Cardiac muscle cell (in vitro differentiated cells and primary cell): ENCODE results near the gene RNU6-8. TPM values are rescaled to one million over a fixed set of nuclear protein-coding genes. Genes with fewer than 3 reads are reported as not detected.
A peak's percentile ranks its signal among the peaks of the same experiment; 100 is the strongest.

Experiments used
- DNase-seq, 2 donors: peaks; one replicate each; pipeline versions ENCODE4 v3.0.0 to v3.0.0-alpha.2; 2010 to 2017; ENCODE audit warnings: low read depth in 1 of 2, low spot score in 1 of 2
- H3K27ac ChIP-seq: fragments of 200-600 bp; sonication (generic); 2 replicates; pipeline ENCODE4 v1.5.1; 2016
- H3K27me3 ChIP-seq: fragments of 200-600 bp; sonication (generic); 2 replicates; pipeline ENCODE4 v1.6.0; 2016; ENCODE audit warnings: control low read depth
- H3K36me3 ChIP-seq: fragments of 200-600 bp; sonication (generic); 2 replicates; pipeline ENCODE4 v1.5.1; 2016; ENCODE audit warnings: control low read depth
- H3K4me1 ChIP-seq: fragments of 200-600 bp; sonication (generic); 2 replicates; pipeline ENCODE4 v1.8.1; 2017; ENCODE audit warnings: low read depth, mild to moderate bottlenecking, mixed run types
- H3K4me3 ChIP-seq: fragments of 200-600 bp; sonication (generic); 2 replicates; pipeline ENCODE4 v1.5.1; 2016; ENCODE audit warnings: mild to moderate bottlenecking
- H3K9me3 ChIP-seq: fragments of 200-600 bp; sonication (generic); 2 replicates; pipeline ENCODE4 v1.5.1; 2017; ENCODE audit warnings: low read depth, mild to moderate bottlenecking, control low read depth
- polyA plus RNA-seq: library from polyadenylated mRNA; unstranded; fragments of >200 nt; fragmentation: Nextera tagmentation; extraction: Ambion mirVana; gene quantifications from 2 replicates; pipeline ENCODE4 v1.2.1, GENCODE V29; 2016
- total RNA-seq: library from RNA; depleted of rRNA; stranded (reverse); fragments of >200 nt; gene quantifications from 2 replicates; pipeline ENCODE4 v1.2.3, GENCODE V29; 2016
- TF ChIP-seq, protein P1 (sequence below): IDR thresholded peaks from 2 replicates; pipeline ENCODE4 v1.5.1; 2012; ENCODE audit warnings: low read depth, mild to moderate bottlenecking, low read length

The RNU6-8 gene
- total and polyA plus RNA-seq, 2 experiments from 2014 or later, result not detected

DNA sequence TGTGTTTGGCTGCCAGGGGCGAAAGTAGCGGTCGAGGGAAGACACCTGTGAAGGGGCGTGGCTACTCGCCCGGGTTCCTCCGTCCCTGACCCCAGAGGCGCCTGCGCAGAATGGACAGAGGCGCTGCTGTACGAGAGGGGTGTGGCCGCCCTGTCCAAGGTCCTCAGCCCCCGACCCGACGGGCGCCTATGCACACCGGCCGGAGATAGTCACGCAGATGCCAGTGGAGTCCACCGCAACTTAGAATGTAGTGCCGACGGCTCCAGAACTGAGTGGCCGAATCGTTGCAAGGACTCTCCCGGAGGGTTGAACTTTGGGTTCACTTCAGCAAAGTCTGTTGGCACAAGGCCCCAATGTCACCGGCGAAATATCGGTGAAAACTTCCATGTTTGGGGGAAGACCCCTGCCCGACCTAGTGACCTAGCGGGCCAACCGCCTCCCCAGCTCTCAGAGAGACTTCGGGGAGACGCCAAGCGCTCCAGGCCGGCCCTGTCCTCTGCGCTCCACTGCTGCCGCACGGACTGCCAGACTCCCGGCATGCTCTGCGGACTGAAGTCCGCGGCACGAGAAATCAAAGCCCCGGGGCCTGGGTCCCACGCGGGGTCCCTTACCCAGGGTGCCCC, 1.8 kb downstream of the RNU6-8 start:
- Histone ChIP-seq H3K27me3 (no peaks in the 10 kb centered on the region), H3K4me3 (peak overlapping the region; percentile 58), H3K27ac (peak overlapping the region; percentile 97), H3K36me3 (no peaks in the 10 kb centered on the region), H3K9me3 (no peaks in the 10 kb centered on the region), H3K4me1 (no peaks in the 10 kb centered on the region)
- TF ChIP-seq, protein P1, sequence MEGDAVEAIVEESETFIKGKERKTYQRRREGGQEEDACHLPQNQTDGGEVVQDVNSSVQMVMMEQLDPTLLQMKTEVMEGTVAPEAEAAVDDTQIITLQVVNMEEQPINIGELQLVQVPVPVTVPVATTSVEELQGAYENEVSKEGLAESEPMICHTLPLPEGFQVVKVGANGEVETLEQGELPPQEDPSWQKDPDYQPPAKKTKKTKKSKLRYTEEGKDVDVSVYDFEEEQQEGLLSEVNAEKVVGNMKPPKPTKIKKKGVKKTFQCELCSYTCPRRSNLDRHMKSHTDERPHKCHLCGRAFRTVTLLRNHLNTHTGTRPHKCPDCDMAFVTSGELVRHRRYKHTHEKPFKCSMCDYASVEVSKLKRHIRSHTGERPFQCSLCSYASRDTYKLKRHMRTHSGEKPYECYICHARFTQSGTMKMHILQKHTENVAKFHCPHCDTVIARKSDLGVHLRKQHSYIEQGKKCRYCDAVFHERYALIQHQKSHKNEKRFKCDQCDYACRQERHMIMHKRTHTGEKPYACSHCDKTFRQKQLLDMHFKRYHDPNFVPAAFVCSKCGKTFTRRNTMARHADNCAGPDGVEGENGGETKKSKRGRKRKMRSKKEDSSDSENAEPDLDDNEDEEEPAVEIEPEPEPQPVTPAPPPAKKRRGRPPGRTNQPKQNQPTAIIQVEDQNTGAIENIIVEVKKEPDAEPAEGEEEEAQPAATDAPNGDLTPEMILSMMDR, result no peak
- peak; percentile 60 to 95 for DNase-seq

DNA sequence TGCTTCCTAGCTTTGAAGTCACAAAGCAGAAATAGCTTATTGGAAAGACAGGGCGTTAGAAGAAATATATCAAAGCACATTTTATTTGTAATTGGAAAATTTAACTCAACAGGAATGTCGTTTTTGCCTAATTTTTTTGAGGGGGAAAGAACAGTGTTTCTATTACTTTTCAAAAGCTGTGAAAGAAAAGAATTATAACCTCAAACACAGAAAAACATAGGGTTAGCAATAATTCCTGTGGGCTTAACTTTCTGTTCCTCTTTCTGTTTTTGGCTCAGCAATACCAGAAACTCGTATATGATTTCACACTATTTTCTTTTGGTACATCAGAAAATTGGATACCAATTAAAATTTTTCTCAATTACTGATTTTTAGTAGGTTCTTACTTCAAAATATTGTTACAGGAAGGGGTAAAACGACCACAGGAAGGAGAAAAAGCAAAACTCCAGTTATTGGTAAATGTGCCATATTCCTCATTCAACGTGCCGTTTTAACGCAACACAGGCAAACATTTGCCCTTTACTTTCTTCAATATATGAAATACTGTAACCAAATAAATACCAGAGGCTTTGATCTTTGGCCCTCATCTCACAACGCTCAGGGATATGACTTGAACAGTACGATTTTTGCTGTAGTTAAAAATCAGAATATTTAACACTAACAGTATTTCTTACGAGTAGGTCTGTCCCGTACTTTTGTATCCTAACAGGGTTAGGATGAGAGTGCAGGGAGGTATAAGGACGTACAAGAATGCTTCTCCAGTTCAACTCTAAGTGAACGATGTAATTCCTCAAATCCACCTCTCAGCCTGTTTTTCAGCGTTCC, 2.5 kb downstream of the RNU6-8 start:
- Histone ChIP-seq H3K36me3 (no peaks in the 10 kb centered on the region), H3K4me3 (peak overlapping the region; percentile 58), H3K27ac (no peak overlapping the region), H3K9me3 (no peaks in the 10 kb centered on the region), H3K27me3 (no peaks in the 10 kb centered on the region), H3K4me1 (no peaks in the 10 kb centered on the region)
- TF ChIP-seq, protein P1, result no peak
- DNase-seq, result no peak

DNA sequence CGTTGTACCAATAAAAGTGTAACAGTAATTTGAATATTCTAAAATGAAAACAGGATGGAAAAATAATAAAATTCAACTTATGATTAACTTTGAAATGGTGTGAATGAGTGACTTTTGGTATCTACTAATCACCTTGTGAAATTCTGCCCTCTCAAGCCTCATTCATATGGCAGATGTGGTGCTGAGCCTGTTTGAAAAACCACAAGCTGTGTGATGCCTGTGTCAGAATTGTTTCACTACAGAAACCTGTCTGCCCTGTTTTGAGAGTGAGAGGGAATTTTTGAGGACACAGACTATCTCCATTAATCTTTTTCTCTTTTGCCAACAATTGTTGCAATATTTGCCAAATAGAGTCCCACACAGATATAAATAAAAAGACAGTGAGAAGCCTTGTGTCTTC, 5.2 kb downstream of the RNU6-8 start:
- Histone ChIP-seq H3K9me3 (no peaks in the 10 kb centered on the region), H3K27me3 (no peaks in the 10 kb centered on the region), H3K4me1 (no peaks in the 10 kb centered on the region), H3K4me3 (no peak overlapping the region), H3K36me3 (no peaks in the 10 kb centered on the region), H3K27ac (peak overlapping the region; percentile 13)
- TF ChIP-seq, protein P1, result no peak
- no peak for DNase-seq

DNA sequence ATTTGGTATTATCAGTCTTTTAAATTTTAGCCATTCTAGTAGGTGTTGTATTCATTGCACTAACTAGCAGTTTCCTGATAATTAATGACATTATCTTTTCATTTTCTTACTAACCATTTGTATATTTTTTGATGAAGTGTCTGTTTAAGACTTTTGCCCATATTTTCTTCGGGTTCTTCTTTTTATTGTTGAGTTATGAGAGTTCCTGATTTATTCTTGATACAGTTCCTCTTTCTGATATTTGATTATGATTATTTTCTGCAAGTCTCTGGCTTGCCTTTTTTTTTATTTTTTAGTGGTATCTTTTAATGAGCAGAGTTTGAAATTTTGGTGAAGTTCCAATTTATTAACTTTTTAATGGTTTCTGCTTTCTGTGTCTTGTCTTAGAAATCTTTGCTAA, 7.4 kb downstream of the RNU6-8 start:
- Histone ChIP-seq H3K4me1 (no peaks in the 10 kb centered on the region), H3K27me3 (no peaks in the 10 kb centered on the region), H3K9me3 (no peaks in the 10 kb centered on the region), H3K27ac (no peak overlapping the region), H3K4me3 (no peak overlapping the region), H3K36me3 (no peaks in the 10 kb centered on the region)
- TF ChIP-seq, protein P1, result no peak
- no peak for DNase-seq

DNA sequence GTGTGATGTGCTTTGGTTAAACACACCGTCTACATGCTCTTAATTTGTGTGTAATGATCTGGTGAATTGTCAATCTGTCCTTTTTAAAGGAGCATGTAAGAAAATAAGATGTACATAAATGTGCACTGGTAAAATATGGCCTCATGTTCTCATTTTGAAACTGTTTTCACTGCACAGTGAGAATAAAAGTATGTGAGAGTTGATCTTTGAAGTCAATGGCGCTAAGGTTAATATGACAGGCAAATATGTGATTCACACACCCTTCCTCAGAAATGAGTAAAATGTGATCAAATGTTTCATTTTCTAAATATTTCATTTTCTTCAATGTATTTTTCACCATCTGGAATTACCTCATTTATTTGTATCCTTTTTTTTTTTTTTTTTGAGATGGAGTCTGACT, 9.5 kb downstream of the RNU6-8 start:
- no peak for DNase-seq
- no peak overlapping the region for H3K27ac ChIP-seq
- no peaks in the 10 kb centered on the region for H3K4me1 ChIP-seq
- H3K9me3 ChIP-seq, result no peaks in the 10 kb centered on the region
- H3K4me3 ChIP-seq, result no peak overlapping the region
- no peaks in the 10 kb centered on the region for H3K36me3 ChIP-seq
- H3K27me3 ChIP-seq, result no peaks in the 10 kb centered on the region
- TF ChIP-seq, protein P1, result no peak
